Fibroblast of mammary gland (primary cell): ENCODE results near the gene PCDHA9.

ENCODE experiments used
- DNase-seq: peaks from one replicate; pipeline ENCODE4 v3.0.0-alpha.2; 2010; ENCODE audit warnings: low read depth
- H3K4me3 ChIP-seq: 2 replicates; pipeline ENCODE4 v1.5.1; 2011; ENCODE audit warnings: low read depth, mild to moderate bottlenecking, low read length, moderate library complexity; ENCODE audit not compliant: control insufficient read depth
- TF ChIP-seq, protein P1 (sequence below): conservative IDR thresholded peaks from 2 replicates; pipeline ENCODE4 v1.5.1; 2011; ENCODE audit warnings: low read depth, low read length, inconsistent platforms; ENCODE audit not compliant: control insufficient read depth, insufficient read depth

PCDHA9 gene

GRCh38 chr5:140883373-140883772 is 35.2 kb downstream of the PCDHA9 start:
- TF ChIP-seq, protein P1, sequence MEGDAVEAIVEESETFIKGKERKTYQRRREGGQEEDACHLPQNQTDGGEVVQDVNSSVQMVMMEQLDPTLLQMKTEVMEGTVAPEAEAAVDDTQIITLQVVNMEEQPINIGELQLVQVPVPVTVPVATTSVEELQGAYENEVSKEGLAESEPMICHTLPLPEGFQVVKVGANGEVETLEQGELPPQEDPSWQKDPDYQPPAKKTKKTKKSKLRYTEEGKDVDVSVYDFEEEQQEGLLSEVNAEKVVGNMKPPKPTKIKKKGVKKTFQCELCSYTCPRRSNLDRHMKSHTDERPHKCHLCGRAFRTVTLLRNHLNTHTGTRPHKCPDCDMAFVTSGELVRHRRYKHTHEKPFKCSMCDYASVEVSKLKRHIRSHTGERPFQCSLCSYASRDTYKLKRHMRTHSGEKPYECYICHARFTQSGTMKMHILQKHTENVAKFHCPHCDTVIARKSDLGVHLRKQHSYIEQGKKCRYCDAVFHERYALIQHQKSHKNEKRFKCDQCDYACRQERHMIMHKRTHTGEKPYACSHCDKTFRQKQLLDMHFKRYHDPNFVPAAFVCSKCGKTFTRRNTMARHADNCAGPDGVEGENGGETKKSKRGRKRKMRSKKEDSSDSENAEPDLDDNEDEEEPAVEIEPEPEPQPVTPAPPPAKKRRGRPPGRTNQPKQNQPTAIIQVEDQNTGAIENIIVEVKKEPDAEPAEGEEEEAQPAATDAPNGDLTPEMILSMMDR, result no peak
- H3K4me3 ChIP-seq, result no peak overlapping the region
- no peak for DNase-seq

DNA sequence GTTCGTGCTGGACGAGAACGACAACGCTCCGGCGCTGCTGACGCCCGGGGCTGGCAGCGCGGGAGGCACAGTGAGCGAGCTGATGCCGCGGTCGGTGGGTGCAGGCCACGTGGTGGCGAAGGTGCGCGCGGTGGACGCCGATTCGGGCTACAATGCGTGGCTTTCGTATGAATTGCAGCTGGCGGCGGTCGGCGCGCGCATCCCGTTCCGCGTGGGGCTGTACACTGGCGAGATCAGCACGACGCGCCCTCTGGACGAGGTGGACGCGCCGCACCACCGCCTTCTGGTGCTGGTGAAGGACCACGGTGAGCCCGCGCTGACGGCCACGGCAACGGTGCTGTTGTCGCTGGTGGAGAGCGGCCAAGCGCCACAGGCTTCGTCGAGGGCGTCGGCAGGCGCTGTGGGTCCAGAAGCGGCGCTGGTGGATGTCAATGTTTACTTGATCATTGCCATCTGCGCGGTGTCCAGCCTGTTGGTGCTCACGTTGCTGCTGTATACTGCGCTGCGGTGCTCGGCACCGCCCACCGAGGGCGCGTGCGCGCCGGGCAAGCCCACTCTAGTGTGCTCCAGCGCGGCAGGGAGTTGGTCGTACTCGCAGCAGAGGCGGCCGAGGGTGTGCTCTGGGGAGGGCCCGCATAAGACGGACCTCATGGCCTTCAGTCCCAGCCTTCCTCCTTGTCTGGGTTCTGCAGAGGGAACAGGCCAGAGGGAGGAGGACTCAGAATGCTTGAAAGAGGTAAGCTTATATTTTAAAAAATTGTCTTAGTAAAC is 35.9 kb downstream of the PCDHA9 start:
- TF ChIP-seq, protein P1, result no peak
- H3K4me3 ChIP-seq, result no peak overlapping the region
- no peak for DNase-seq
